Left renal cortex interstitium (tissue), 4 donors: ENCODE results near the gene ABAT. TPM values are rescaled to one million over a fixed set of nuclear protein-coding genes. Genes with fewer than 3 reads are reported as not detected.
"Not testable (repeated sequence)": the region's sequence is repeated elsewhere in the genome, so short reads cannot be mapped to it uniquely, and the experiment has no call there.

Experiments used
- DNase-seq, 4 donors: peaks; one replicate each; pipeline ENCODE4 v3.0.0-alpha.2; 2013; ENCODE audit warnings: low read depth in 4 of 4, low spot score in 2 of 4, missing footprints in 1 of 4
- polyA plus RNA-seq, 4 donors: library from polyadenylated mRNA; unstranded; fragments of 120-200 nt; gene quantifications; one replicate each; pipeline ENCODE4 v1.2.1, GENCODE V29; 2013; ENCODE audit not compliant: insufficient read length in 4 of 4

ABAT gene
- polyA plus RNA-seq, 4 donors = 48.0 to 68.5 (median 64.0) TPM

GRCh38 chr16:8648877-8649276 is 25.5 kb upstream of the ABAT start:
- no peak for DNase-seq

- no peak for DNase-seq
Measured at GRCh38 chr16:8649829-8650554, 24.4 kb upstream of the ABAT start.

- DNase-seq = not testable (repeated sequence)
Measured at GRCh38 chr16:8651958-8652357, 22.5 kb upstream of the ABAT start.

GRCh38 chr16:8655184-8655717 is 19.2 kb upstream of the ABAT start:
- no peak for DNase-seq

GRCh38 chr16:8656376-8656775 is 18.0 kb upstream of the ABAT start:
- DNase-seq = no peak

GRCh38 chr16:8660841-8661301 is 13.5 kb upstream of the ABAT start:
- peak in 1 of 4 donors; percentile 69 for DNase-seq

- DNase-seq = no peak
Measured at GRCh38 chr16:8661703-8662102, 12.7 kb upstream of the ABAT start.

- no peak for DNase-seq
Measured at GRCh38 chr16:8663192-8664089, 11.0 kb upstream of the ABAT start.

- no peak for DNase-seq
Measured at GRCh38 chr16:8665529-8665928, 8.9 kb upstream of the ABAT start.

- DNase-seq = no peak
Measured at GRCh38 chr16:8667492-8667891, 6.9 kb upstream of the ABAT start.

GRCh38 chr16:8668113-8668512 is 6.3 kb upstream of the ABAT start:
- no peak for DNase-seq

GRCh38 chr16:8669481-8669880 is 4.9 kb upstream of the ABAT start:
- no peak for DNase-seq

GRCh38 chr16:8670014-8670560 is 4.3 kb upstream of the ABAT start:
- DNase-seq = no peak

GRCh38 chr16:8673611-8674412 is 605 bp upstream of the ABAT start:
- no peak for DNase-seq

- DNase-seq = no peak
Measured at GRCh38 chr16:8675183-8676159, 1.1 kb downstream of the ABAT start.

- DNase-seq = no peak
Measured at GRCh38 chr16:8676160-8676547, 1.7 kb downstream of the ABAT start.

- no peak for DNase-seq
Measured at GRCh38 chr16:8676737-8677375, 2.4 kb downstream of the ABAT start.

GRCh38 chr16:8677481-8677880 is 3.1 kb downstream of the ABAT start:
- no peak for DNase-seq
